Endothelial cell (in vitro differentiated cells): ENCODE measurements around the gene VEGFB. TPM values are rescaled to one million over a fixed set of nuclear protein-coding genes. Genes with fewer than 3 reads are reported as not detected.

Experiments used
- DNase-seq: peaks from one replicate; pipeline ENCODE4 v3.0.0; 2021; ENCODE audit warnings: low spot score
- H3K27ac Mint-ChIP-seq: one replicate; pipeline ENCODE4 v1.8.0; 2021; ENCODE audit warnings: mixed read lengths, inconsistent platforms; ENCODE audit not compliant: unreplicated experiment
- H3K27me3 Mint-ChIP-seq: one replicate; pipeline ENCODE4 v1.8.0; 2021; ENCODE audit warnings: mild to moderate bottlenecking, moderate library complexity, mixed read lengths, inconsistent platforms; ENCODE audit not compliant: unreplicated experiment
- H3K36me3 Mint-ChIP-seq: one replicate; pipeline ENCODE4 v1.8.0; 2021; ENCODE audit warnings: mild to moderate bottlenecking, low read depth, mixed read lengths, inconsistent platforms; ENCODE audit not compliant: unreplicated experiment
- H3K4me1 Mint-ChIP-seq: one replicate; pipeline ENCODE4 v1.8.0; 2021; ENCODE audit warnings: mild to moderate bottlenecking, mixed read lengths, inconsistent platforms; ENCODE audit not compliant: unreplicated experiment
- H3K4me3 Mint-ChIP-seq: one replicate; pipeline ENCODE4 v1.8.0; 2021; ENCODE audit warnings: mild to moderate bottlenecking, mixed read lengths, inconsistent platforms; ENCODE audit not compliant: unreplicated experiment
- H3K9me3 Mint-ChIP-seq: one replicate; pipeline ENCODE4 v1.8.0; 2021; ENCODE audit warnings: mixed read lengths, inconsistent platforms; ENCODE audit not compliant: unreplicated experiment
- CTCF ChIP-seq: fragments of 200-600 bp; sonication (generic); IDR thresholded peaks from one replicate; pipeline ENCODE4 v1.5.0; 2021; ENCODE audit warnings: antibody characterized with exemption; ENCODE audit not compliant: unreplicated experiment
- total RNA-seq: library from RNA; stranded (reverse); fragmentation: NEBNext Ultra II Directional; extraction: Animal tissue kit (Norgen Biotek cat#: 25700); gene quantifications from one replicate; pipeline ENCODE4 v1.2.1, GENCODE V29; 2021; ENCODE audit not compliant: unreplicated experiment

VEGFB gene
- total RNA-seq, 1 donor from 2014 or later = 11.5 TPM

- no peak for DNase-seq
- no peak overlapping the region for H3K4me3 Mint-ChIP-seq
- H3K27ac Mint-ChIP-seq = no peak overlapping the region
- peaks cover 5% of the 10 kb centered on the region for H3K36me3 Mint-ChIP-seq
- H3K27me3 Mint-ChIP-seq = peaks cover 7% of the 10 kb centered on the region
- TF ChIP-seq CTCF = no peak
- H3K4me1 Mint-ChIP-seq = peaks cover 5% of the 10 kb centered on the region
- H3K9me3 Mint-ChIP-seq = no peaks in the 10 kb centered on the region
Observed at GRCh38 chr11:64219354-64219684, 15.1 kb upstream of the VEGFB start.

GRCh38 chr11:64219755-64220154 lies 14.6 kb upstream of the VEGFB start:
- H3K27ac Mint-ChIP-seq = no peak overlapping the region
- H3K4me3 Mint-ChIP-seq = no peak overlapping the region
- no peaks in the 10 kb centered on the region for H3K9me3 Mint-ChIP-seq
- H3K36me3 Mint-ChIP-seq = peaks cover 5% of the 10 kb centered on the region
- DNase-seq = no peak
- H3K4me1 Mint-ChIP-seq = peaks cover 5% of the 10 kb centered on the region
- peaks cover 7% of the 10 kb centered on the region for H3K27me3 Mint-ChIP-seq
- no peak for TF ChIP-seq CTCF

- peaks cover 5% of the 10 kb centered on the region for H3K4me1 Mint-ChIP-seq
- no peak for TF ChIP-seq CTCF
- no peak overlapping the region for H3K4me3 Mint-ChIP-seq
- H3K36me3 Mint-ChIP-seq = peaks cover 5% of the 10 kb centered on the region
- no peak overlapping the region for H3K27ac Mint-ChIP-seq
- H3K9me3 Mint-ChIP-seq = no peaks in the 10 kb centered on the region
- no peak for DNase-seq
- peaks cover 7% of the 10 kb centered on the region for H3K27me3 Mint-ChIP-seq
Observed at GRCh38 chr11:64220271-64220670, 14.1 kb upstream of the VEGFB start.

- no peak overlapping the region for H3K27ac Mint-ChIP-seq
- H3K4me3 Mint-ChIP-seq = no peak overlapping the region
- no peaks in the 10 kb centered on the region for H3K9me3 Mint-ChIP-seq
- H3K4me1 Mint-ChIP-seq = peaks cover 5% of the 10 kb centered on the region
- DNase-seq = no peak
- H3K27me3 Mint-ChIP-seq = peaks cover 7% of the 10 kb centered on the region
- H3K36me3 Mint-ChIP-seq = peaks cover 5% of the 10 kb centered on the region
- TF ChIP-seq CTCF = no peak
Observed at GRCh38 chr11:64220798-64221197, 13.6 kb upstream of the VEGFB start.

- Mint-ChIP-seq H3K36me3 (peaks cover 5% of the 10 kb centered on the region), H3K27ac (no peak overlapping the region), H3K9me3 (no peaks in the 10 kb centered on the region), H3K27me3 (peaks cover 8% of the 10 kb centered on the region), H3K4me3 (no peak overlapping the region), H3K4me1 (peaks cover 7% of the 10 kb centered on the region)
- TF ChIP-seq CTCF = no peak
- no peak for DNase-seq
Observed at GRCh38 chr11:64222651-64223000, 11.8 kb upstream of the VEGFB start.
